Adrenal gland (tissue), 12 donors: Measurements from ENCODE around the gene DST. TPM values are rescaled to one million over a fixed set of nuclear protein-coding genes. Genes with fewer than 3 reads are reported as not detected.

ENCODE experiments used
- DNase-seq, 7 donors: peaks; one replicate each; pipeline ENCODE4 v3.0.0-alpha.2; 2019 to 2020
- H3K27ac ChIP-seq, 5 donors: fragments of 200-600 bp; sonication (generic) in 4 of 5; 1 replicate in 3 of 5; 2 replicates in 2 of 5; pipeline versions ENCODE4 v1.5.1 to v1.8.0; 2016 to 2020; ENCODE audit warnings: mild to moderate bottlenecking in 1 of 5
- H3K27me3 ChIP-seq: fragments of 200-600 bp; 2 replicates; pipeline ENCODE4 v1.8.0; 2021
- H3K36me3 ChIP-seq, 2 donors: fragments of 200-600 bp; replicated peaks in 1 of 2; 1 replicate in 1 of 2; 2 replicates in 1 of 2; pipeline versions ENCODE4 v1.5.1 to v1.8.0; 2018 to 2022
- H3K4me1 ChIP-seq, 2 donors: fragments of 200-600 bp; replicated peaks in 1 of 2; 1 replicate in 1 of 2; 2 replicates in 1 of 2; pipeline versions ENCODE4 v1.5.1 to v1.8.0; 2018 to 2021
- H3K4me3 ChIP-seq, 4 donors: fragments of 200-600 bp; sonication (generic) in 3 of 4; one replicate each; pipeline ENCODE4 v1.5.1; 2016 to 2018
- H3K9me3 ChIP-seq, 3 donors: fragments of 200-600 bp; sonication (generic) in 1 of 3; replicated peaks in 1 of 3; 1 replicate in 2 of 3; 2 replicates in 1 of 3; pipeline versions ENCODE4 v1.5.1 to v1.8.0; 2016 to 2021
- CTCF ChIP-seq, 6 experiments: fragments of 450-650 bp in 4 of 6; fragments of 200-600 bp in 2 of 6; sonication (generic) in 1 of 6; IDR thresholded peaks; 1 replicate in 5 of 6; 2 replicates in 1 of 6; pipeline versions ENCODE4 v1.5.1 to v1.8.0; 2016 to 2021; ENCODE audit warnings: antibody characterized with exemption in 6 of 6, mild to moderate bottlenecking in 2 of 6, moderate library complexity in 1 of 6
- POLR2A ChIP-seq, 2 donors: fragments of 450-650 bp; IDR thresholded peaks; one replicate each; pipeline ENCODE4 v1.6.1; 2017; ENCODE audit warnings: antibody characterized with exemption in 2 of 2, mild to moderate bottlenecking in 2 of 2, moderate library complexity in 1 of 2
- WGBS, 4 donors: extraction: QIAGEN DNeasy Blood & Tissue Kit in 2 of 4; methylation state at CpG; one replicate each; pipeline versions ENCODE4 v1.1.5 to v1.1.7; 2013 to 2017; 5-methylcytosine and 5-hydroxymethylcytosine counted together
- intact Hi-C, 2 donors: fragments of 100-400 bp; cut with DNase I; formaldehyde crosslinking; loops; one replicate each; pipeline versions ENCODE4 v1.14.1 to v1.15.0; 2022 to 2023
- polyA plus RNA-seq, 3 donors: library from polyadenylated mRNA; stranded (reverse); fragments of 200-250 nt in 2 of 3; fragments of 350-450 nt in 1 of 3; fragmentation: Illumina TruSeq in 1 of 3; extraction: RNeasy Lipid Tissue Mini Kit (QIAGEN cat#74804) in 1 of 3; gene quantifications; one replicate each; pipeline ENCODE4 v1.2.3, GENCODE V29; 2013 to 2014
- total RNA-seq, 9 donors: library from RNA; depleted of rRNA in 4 of 9; stranded (reverse); fragments of >200 nt in 4 of 9; fragments of 120-200 nt in 1 of 9; fragmentation: NEBNext Ultra II Directional in 1 of 9; extraction: Animal tissue kit (Norgen Biotek cat#: 25700) in 1 of 9; gene quantifications; one replicate each; pipeline versions ENCODE4 v1.1.0 to v1.2.4, GENCODE V29; 2013 to 2023
- donor health status: healthy with polysubstance abuse.
- donor health status: Bipolar disorder and iron deficiency.
- donor health status: DM: yes; HTN: yes; CAD: no.
- donor health status: DM: no; HTN: no; CAD: no.
- donor health status: DM: no; HTN: no; CAD: no.
- donor health status: DM: yes; HTN: yes; CAD: no.

DST gene
- total and polyA plus RNA-seq, 12 donors: 105 to 418 (median 265) TPM

GRCh38 chr6:56481957-56482356, 160.7 kb downstream of the DST start:
- TF ChIP-seq POLR2A (IDR thresholded peaks at IDR 0.05) (no peak), CTCF (IDR thresholded peaks at IDR 0.05) (no peak)
- intact Hi-C loops: no loop called here
- H3K27ac ChIP-seq: no peak overlapping the region
- DNase-seq: no peak
- H3K4me1 ChIP-seq: peaks cover 21 to 30% of the 10 kb centered on the region in 2 donors
- no peaks in the 10 kb centered on the region for H3K27me3 ChIP-seq
- H3K4me3 ChIP-seq: no peak overlapping the region
- 89 to 93% (median 90%) methylated on average over 5 of the region's 5 CpGs for WGBS, 4 donors
- H3K36me3 ChIP-seq: peaks cover 0 to 21% of the 10 kb centered on the region in 2 donors
- H3K9me3 ChIP-seq: no peaks in the 10 kb centered on the region

DNA sequence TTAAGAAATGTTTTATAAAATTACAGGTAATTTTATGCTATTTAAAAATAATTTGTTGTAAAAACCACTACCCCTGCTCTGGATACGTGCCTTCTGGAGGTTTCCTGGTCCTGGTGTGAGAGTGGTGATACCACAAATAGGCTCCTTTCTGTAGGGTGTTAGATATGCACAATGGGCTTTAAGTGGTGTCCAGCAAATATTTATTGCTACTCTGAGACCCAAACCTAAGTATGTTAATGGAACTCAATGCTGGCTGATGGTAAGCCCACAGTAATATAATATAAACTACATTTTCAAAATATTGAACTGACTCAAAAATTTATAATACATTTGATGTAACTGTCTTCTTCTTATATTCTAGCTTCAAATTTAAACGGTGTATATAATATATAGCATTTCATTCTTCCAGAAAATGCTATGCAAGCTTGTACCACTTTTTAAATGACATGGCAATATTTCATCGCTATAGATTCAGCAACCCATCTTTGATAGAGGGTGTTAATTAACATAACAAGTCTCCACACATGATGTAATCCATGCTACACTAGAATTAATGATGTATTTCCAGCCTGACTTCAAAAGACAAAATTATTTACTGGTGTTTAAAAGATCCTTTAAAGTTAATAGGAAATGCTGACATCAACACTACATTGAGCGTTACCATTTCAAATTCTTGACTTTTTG, 161.9 kb downstream of the DST start:
- 85 to 94% (median 89%) methylated on average over 4 of the region's 4 CpGs for whole genome bisulfite sequencing, 4 donors
- Histone ChIP-seq H3K27ac (no peak overlapping the region), H3K9me3 (no peaks in the 10 kb centered on the region)

GRCh38 chr6:56480246-56480645, 162.4 kb downstream of the DST start:
- Histone ChIP-seq H3K36me3 (peaks cover 0 to 28% of the 10 kb centered on the region in 2 donors), H3K4me3 (no peak overlapping the region), H3K27me3 (no peaks in the 10 kb centered on the region), H3K9me3 (no peaks in the 10 kb centered on the region), H3K4me1 (peaks cover 35 to 42% of the 10 kb centered on the region in 2 donors), H3K27ac (no peak overlapping the region)
- no peak for DNase-seq
- TF ChIP-seq CTCF (IDR thresholded peaks at IDR 0.05): no peak
- TF ChIP-seq POLR2A (IDR thresholded peaks at IDR 0.05): no peak
- intact Hi-C loops: no loop called here

More for the DNA sequence above, 161.9 kb downstream of the DST start:
- TF ChIP-seq CTCF (IDR thresholded peaks at IDR 0.05): no peak
- TF ChIP-seq POLR2A (IDR thresholded peaks at IDR 0.05): no peak
- intact Hi-C loops: no loop called here
- peaks cover 0 to 24% of the 10 kb centered on the region in 2 donors for H3K36me3 ChIP-seq
- H3K27me3 ChIP-seq: no peaks in the 10 kb centered on the region
- H3K4me3 ChIP-seq: no peak overlapping the region
- no peak for DNase-seq
- peaks cover 30 to 38% of the 10 kb centered on the region in 2 donors for H3K4me1 ChIP-seq

DNA sequence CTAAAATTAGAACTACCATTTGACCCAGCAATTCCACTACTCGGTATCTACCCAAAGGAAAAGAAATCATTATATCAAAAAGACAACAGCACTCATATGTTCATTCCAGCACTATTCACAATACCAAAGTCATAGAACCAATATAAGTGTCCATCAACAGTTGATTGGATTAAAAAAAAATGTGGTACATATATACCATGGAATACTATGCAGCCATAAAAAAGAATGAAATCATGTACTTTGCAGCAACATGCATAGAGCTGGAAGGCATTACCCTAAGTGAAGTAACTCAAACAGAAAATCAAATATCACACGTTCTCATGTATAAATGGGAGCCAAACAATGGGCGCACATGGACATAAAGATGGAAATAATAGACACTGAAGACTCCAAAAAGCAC, 163.3 kb downstream of the DST start:
- H3K36me3 ChIP-seq: peaks cover 0 to 28% of the 10 kb centered on the region in 2 donors
- no peak for TF ChIP-seq CTCF (IDR thresholded peaks at IDR 0.05)
- no peak for TF ChIP-seq POLR2A (IDR thresholded peaks at IDR 0.05)
- intact Hi-C loops: loop anchor here in 1 of 2 donors (10.0 kb wide), 1 partner anchor 115 kb away; no protein-coding TSS in a partner anchor

More for the DNA sequence above, 163.3 kb downstream of the DST start:
- WGBS, 4 donors: 96 to 98% (median 97%) methylated on average over 3 of the region's 3 CpGs
- Histone ChIP-seq H3K9me3 (no peaks in the 10 kb centered on the region), H3K27ac (no peak overlapping the region), H3K4me3 (no peak overlapping the region), H3K27me3 (no peaks in the 10 kb centered on the region), H3K4me1 (peaks cover 27 to 39% of the 10 kb centered on the region in 2 donors)
- no peak for DNase-seq
